ENCODE data around the gene MSN. TPM values are rescaled to one million over a fixed set of nuclear protein-coding genes. Genes with fewer than 3 reads are reported as not detected.

Gene MSN
- total RNA-seq, 1 experiment from 2014 or later, result 119 TPM

- Histone ChIP-seq H3K27ac (ENCODE audit: low read depth, low read length) (no peak overlapping the region), H3K4me1 (ENCODE audit: control insufficient read depth in 1 of 2, insufficient read depth in 2 of 2, low read length in 2 of 2) (no peaks in the 10 kb centered on the region), H3K9ac (ENCODE audit: low read length) (no peak overlapping the region), H3K9me3 (ENCODE audit: control insufficient read depth in 1 of 2, insufficient read depth in 1 of 2, low read depth in 1 of 2, low read length in 2 of 2) (no peaks in the 10 kb centered on the region), H3K27me3 (ENCODE audit: insufficient read depth, low read length) (no peaks in the 10 kb centered on the region), H3K4me3 (replicated peaks in 1 of 2; ENCODE audit: low read depth in 1 of 2, low read length in 2 of 2) (no peak overlapping the region), H3K4me2 (ENCODE audit: low read length) (no peak overlapping the region), H4K20me1 (ENCODE audit: insufficient read depth) (no peaks in the 10 kb centered on the region), H3K36me3 (ENCODE audit: control insufficient read depth in 1 of 2, insufficient read depth in 2 of 2, low read length in 2 of 2) (no peaks in the 10 kb centered on the region), H3K79me2 (ENCODE audit: insufficient read depth, low read length) (no peaks in the 10 kb centered on the region), H2AFZ (ENCODE audit: low read depth, low read length, poor library complexity, severe bottlenecking) (no peak overlapping the region), H3K9me2 (ENCODE audit: insufficient read depth) (no peaks in the 10 kb centered on the region)
- no peak for DNase-seq (ENCODE audit: low read depth, low spot score)
- CTCF ChIA-PET, result no interaction called here
- intact Hi-C loops (cut with micrococcal nuclease), result loop anchor here (10.0 kb wide), 1 partner anchor 58 kb away; no protein-coding TSS in a partner anchor
- no TSS peak for BruUV-seq (replicated peaks)
- RAD21 ChIA-PET (ENCODE audit: low non-redundant PET in 1 of 2, low total read pairs in 2 of 2, uncharacterized antibody in 2 of 2, unreplicated experiment in 2 of 2), result no interaction called here
- POLR2A ChIA-PET, result no interaction called here
- ATAC-seq, result no peak
- TF ChIP-seq YY1 (IDR thresholded peaks at IDR 0.05; ENCODE audit: extremely low read depth, insufficient replicate concordance, low read depth, low read length) (no peak), ELF1 (IDR thresholded peaks at IDR 0.05; ENCODE audit: borderline replicate concordance, low read depth) (no peak), ZNF274 (IDR thresholded peaks at IDR 0.05; ENCODE audit: low read depth, low read length) (no peak), TCF7L2 (IDR thresholded peaks at IDR 0.05; ENCODE audit: borderline replicate concordance, extremely low read depth, insufficient read depth, insufficient read length) (no peak), ATF3 (IDR thresholded peaks at IDR 0.05) (no peak), SIN3A (IDR thresholded peaks at IDR 0.05; ENCODE audit: low read depth) (no peak), EZH2 (IDR thresholded peaks at IDR 0.05) (no peak), EGR1 (IDR thresholded peaks at IDR 0.05; ENCODE audit: low read depth) (no peak), SP1 (IDR thresholded peaks at IDR 0.05; ENCODE audit: low read depth) (no peak), SRF (IDR thresholded peaks at IDR 0.05; ENCODE audit: low read depth) (no peak), CEBPB (IDR thresholded peaks at IDR 0.05; ENCODE audit: low read depth) (no peak), ZBTB33 (IDR thresholded peaks at IDR 0.05; ENCODE audit: extremely low read depth, insufficient replicate concordance, low read length) (no peak), FOSL1 (IDR thresholded peaks at IDR 0.05; ENCODE audit: low read depth) (no peak), POLR2AphosphoS5 (IDR thresholded peaks at IDR 0.05; ENCODE audit: low read depth, low read length) (no peak)
- TF ChIP-seq, protein P1, sequence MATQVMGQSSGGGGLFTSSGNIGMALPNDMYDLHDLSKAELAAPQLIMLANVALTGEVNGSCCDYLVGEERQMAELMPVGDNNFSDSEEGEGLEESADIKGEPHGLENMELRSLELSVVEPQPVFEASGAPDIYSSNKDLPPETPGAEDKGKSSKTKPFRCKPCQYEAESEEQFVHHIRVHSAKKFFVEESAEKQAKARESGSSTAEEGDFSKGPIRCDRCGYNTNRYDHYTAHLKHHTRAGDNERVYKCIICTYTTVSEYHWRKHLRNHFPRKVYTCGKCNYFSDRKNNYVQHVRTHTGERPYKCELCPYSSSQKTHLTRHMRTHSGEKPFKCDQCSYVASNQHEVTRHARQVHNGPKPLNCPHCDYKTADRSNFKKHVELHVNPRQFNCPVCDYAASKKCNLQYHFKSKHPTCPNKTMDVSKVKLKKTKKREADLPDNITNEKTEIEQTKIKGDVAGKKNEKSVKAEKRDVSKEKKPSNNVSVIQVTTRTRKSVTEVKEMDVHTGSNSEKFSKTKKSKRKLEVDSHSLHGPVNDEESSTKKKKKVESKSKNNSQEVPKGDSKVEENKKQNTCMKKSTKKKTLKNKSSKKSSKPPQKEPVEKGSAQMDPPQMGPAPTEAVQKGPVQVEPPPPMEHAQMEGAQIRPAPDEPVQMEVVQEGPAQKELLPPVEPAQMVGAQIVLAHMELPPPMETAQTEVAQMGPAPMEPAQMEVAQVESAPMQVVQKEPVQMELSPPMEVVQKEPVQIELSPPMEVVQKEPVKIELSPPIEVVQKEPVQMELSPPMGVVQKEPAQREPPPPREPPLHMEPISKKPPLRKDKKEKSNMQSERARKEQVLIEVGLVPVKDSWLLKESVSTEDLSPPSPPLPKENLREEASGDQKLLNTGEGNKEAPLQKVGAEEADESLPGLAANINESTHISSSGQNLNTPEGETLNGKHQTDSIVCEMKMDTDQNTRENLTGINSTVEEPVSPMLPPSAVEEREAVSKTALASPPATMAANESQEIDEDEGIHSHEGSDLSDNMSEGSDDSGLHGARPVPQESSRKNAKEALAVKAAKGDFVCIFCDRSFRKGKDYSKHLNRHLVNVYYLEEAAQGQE (IDR thresholded peaks at IDR 0.05; ENCODE audit: low read depth), result no peak
- TF ChIP-seq, protein P2, sequence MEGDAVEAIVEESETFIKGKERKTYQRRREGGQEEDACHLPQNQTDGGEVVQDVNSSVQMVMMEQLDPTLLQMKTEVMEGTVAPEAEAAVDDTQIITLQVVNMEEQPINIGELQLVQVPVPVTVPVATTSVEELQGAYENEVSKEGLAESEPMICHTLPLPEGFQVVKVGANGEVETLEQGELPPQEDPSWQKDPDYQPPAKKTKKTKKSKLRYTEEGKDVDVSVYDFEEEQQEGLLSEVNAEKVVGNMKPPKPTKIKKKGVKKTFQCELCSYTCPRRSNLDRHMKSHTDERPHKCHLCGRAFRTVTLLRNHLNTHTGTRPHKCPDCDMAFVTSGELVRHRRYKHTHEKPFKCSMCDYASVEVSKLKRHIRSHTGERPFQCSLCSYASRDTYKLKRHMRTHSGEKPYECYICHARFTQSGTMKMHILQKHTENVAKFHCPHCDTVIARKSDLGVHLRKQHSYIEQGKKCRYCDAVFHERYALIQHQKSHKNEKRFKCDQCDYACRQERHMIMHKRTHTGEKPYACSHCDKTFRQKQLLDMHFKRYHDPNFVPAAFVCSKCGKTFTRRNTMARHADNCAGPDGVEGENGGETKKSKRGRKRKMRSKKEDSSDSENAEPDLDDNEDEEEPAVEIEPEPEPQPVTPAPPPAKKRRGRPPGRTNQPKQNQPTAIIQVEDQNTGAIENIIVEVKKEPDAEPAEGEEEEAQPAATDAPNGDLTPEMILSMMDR (IDR thresholded peaks at IDR 0.05 in 2 of 3, conservative IDR thresholded peaks at IDR 0.05 in 1 of 3; ENCODE audit: borderline replicate concordance in 1 of 3, insufficient read depth in 1 of 3, low read depth in 2 of 3, low read length in 2 of 3), result no peak
Observed at GRCh38 chrX:65772842-65773241, 105.4 kb downstream of the MSN start.
